ENCODE results near the gene TNC. TPM values are rescaled to one million over a fixed set of nuclear protein-coding genes. Genes with fewer than 3 reads are reported as not detected.

The TNC gene
- total and polyA plus RNA-seq, 2 donors (not counting 1 experiment from before 2014, with no cell fraction given) = not detected

DNA sequence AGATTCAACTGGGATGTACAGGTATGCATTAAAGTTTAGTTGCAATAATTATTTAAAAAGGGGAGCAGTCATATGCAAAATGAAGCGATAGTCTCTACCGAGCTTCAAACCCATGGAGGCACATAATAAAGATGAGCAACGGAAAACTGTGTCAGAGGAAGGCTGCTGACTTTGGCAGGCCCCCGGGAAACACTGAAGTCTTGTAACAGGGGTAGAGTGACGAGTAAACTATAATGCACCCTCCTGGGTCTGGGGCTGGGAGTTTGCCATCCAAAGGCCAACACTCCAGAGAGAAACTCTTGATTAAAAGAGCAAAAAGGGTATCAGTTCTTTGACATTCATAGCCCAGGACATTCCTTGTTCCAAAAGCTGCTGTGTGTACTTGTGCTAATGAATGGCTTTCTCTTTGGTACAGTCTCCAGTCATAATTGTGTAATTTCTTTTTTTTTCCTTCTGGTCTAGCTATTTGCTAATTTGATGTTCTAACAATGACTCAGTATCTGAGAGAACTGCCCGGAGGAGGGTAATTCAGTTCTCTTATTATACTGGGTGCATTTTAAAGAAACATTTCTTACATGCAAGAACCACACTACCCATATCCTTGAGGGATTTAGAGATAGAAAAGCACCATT is 59.2 kb downstream of the TNC start:
- Mint-ChIP-seq H3K27ac (no peak overlapping the region), H3K4me1 (no peaks in the 10 kb centered on the region), H3K27me3 (peaks cover 34% of the 10 kb centered on the region), H3K9me3 (ENCODE audit: insufficient read depth) (no peaks in the 10 kb centered on the region), H3K4me3 (no peak overlapping the region)
- intact Hi-C loops (cut with micrococcal nuclease) = no loop called here
- 94% methylated on average over 3 of the region's 6 CpGs for WGBS (ENCODE audit: insufficient coverage)
- Histone ChIP-seq H3K4me1 (ENCODE audit: control insufficient read depth in 2 of 2, insufficient read depth in 2 of 2, low read length in 2 of 2) (no peaks in the 10 kb centered on the region), H2AFZ (ENCODE audit: insufficient read depth, low read depth, low read length, poor library complexity, severe bottlenecking) (no peak overlapping the region), H3K4me2 (replicated peaks; ENCODE audit: low read depth, low read length, poor library complexity, severe bottlenecking) (no peak overlapping the region), H3K4me3 (ENCODE audit: control extremely low read depth in 1 of 5, extremely low read depth in 1 of 5, insufficient read depth in 1 of 5, low read depth in 2 of 5, low read length in 4 of 5) (no peak overlapping the region), H3K27ac (ENCODE audit: low read length in 2 of 2) (no peak overlapping the region), H3K9ac (ENCODE audit: low read length) (no peak overlapping the region), H4K20me1 (ENCODE audit: control insufficient read depth, insufficient read depth, low read length, poor library complexity, severe bottlenecking) (no peaks in the 10 kb centered on the region), H3K79me2 (ENCODE audit: control insufficient read depth, insufficient read depth, low read length) (no peaks in the 10 kb centered on the region), H3K9me3 (ENCODE audit: control extremely low read depth in 1 of 3, control insufficient read depth in 2 of 3, insufficient read depth in 1 of 3, low read length in 2 of 3) (no peaks in the 10 kb centered on the region), H3K36me3 (replicated peaks in 1 of 2; ENCODE audit: control extremely low read depth in 1 of 2, control insufficient read depth in 1 of 2, extremely low read depth in 1 of 2, insufficient read depth in 2 of 2, low read length in 1 of 2) (no peaks in the 10 kb centered on the region), H3K27me3 (replicated peaks in 1 of 4; ENCODE audit: control extremely low read depth in 1 of 4, control insufficient read depth in 3 of 4, insufficient read depth in 4 of 4, low read length in 3 of 4) (peaks cover 0 to 18% (median 5%) of the 10 kb centered on the region in 4 experiments)
- ChIA-PET CTCF (no interaction called here), POLR2A (no interaction called here)
- TF ChIP-seq, protein P1, sequence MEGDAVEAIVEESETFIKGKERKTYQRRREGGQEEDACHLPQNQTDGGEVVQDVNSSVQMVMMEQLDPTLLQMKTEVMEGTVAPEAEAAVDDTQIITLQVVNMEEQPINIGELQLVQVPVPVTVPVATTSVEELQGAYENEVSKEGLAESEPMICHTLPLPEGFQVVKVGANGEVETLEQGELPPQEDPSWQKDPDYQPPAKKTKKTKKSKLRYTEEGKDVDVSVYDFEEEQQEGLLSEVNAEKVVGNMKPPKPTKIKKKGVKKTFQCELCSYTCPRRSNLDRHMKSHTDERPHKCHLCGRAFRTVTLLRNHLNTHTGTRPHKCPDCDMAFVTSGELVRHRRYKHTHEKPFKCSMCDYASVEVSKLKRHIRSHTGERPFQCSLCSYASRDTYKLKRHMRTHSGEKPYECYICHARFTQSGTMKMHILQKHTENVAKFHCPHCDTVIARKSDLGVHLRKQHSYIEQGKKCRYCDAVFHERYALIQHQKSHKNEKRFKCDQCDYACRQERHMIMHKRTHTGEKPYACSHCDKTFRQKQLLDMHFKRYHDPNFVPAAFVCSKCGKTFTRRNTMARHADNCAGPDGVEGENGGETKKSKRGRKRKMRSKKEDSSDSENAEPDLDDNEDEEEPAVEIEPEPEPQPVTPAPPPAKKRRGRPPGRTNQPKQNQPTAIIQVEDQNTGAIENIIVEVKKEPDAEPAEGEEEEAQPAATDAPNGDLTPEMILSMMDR (IDR thresholded peaks at IDR 0.05) = no peak
- no peak for TF ChIP-seq EZH2 (IDR thresholded peaks at IDR 0.05; ENCODE audit: borderline replicate concordance, insufficient read depth, low read depth, low read length, poor library complexity, severe bottlenecking)
- ATAC-seq (ENCODE audit: low read depth) (no peak), DNase-seq (no peak)

DNA sequence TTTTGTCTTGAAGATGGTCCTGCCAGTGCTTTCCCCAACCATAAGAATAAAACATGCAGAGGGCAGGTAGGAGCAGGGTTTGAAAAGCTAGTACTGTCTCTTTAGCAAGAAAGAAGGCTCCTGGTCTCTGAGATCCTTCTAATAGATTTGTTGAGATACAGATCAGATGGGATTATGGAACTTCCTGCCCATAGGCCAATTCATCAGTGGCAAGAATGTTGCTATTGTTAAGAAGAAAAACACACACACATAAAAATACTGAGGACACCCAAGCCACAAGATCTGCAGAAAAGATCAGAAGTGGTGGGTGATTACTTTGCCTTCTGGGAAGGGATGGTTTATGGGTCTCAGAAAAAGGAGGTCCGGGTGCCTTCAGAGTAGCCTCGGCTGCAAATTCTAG is 59.8 kb downstream of the TNC start:
- 85% methylated on average over 2 of the region's 2 CpGs for WGBS (ENCODE audit: insufficient coverage)
- no peaks in the 10 kb centered on the region for H4K20me1 ChIP-seq (ENCODE audit: control insufficient read depth, insufficient read depth, low read length, poor library complexity, severe bottlenecking)
- peaks cover 0 to 18% (median 5%) of the 10 kb centered on the region in 4 experiments for H3K27me3 ChIP-seq (replicated peaks in 1 of 4; ENCODE audit: control extremely low read depth in 1 of 4, control insufficient read depth in 3 of 4, insufficient read depth in 4 of 4, low read length in 3 of 4)
- no peak overlapping the region for H3K4me3 ChIP-seq (ENCODE audit: control extremely low read depth in 1 of 5, extremely low read depth in 1 of 5, insufficient read depth in 1 of 5, low read depth in 2 of 5, low read length in 4 of 5)
- H3K9me3 ChIP-seq (ENCODE audit: control extremely low read depth in 1 of 3, control insufficient read depth in 2 of 3, insufficient read depth in 1 of 3, low read length in 2 of 3) = no peaks in the 10 kb centered on the region
- no peaks in the 10 kb centered on the region for H3K36me3 ChIP-seq (replicated peaks in 1 of 2; ENCODE audit: control extremely low read depth in 1 of 2, control insufficient read depth in 1 of 2, extremely low read depth in 1 of 2, insufficient read depth in 2 of 2, low read length in 1 of 2)
- no peaks in the 10 kb centered on the region for H3K4me1 ChIP-seq (ENCODE audit: control insufficient read depth in 2 of 2, insufficient read depth in 2 of 2, low read length in 2 of 2)
- CTCF ChIA-PET = no interaction called here
- H3K9me3 Mint-ChIP-seq (ENCODE audit: insufficient read depth) = no peaks in the 10 kb centered on the region
- H3K27me3 Mint-ChIP-seq = peaks cover 33% of the 10 kb centered on the region
- no peak overlapping the region for H3K4me3 Mint-ChIP-seq
- DNase-seq = no peak
- intact Hi-C loops (cut with micrococcal nuclease) = no loop called here
- no peak for TF ChIP-seq EZH2 (IDR thresholded peaks at IDR 0.05; ENCODE audit: borderline replicate concordance, insufficient read depth, low read depth, low read length, poor library complexity, severe bottlenecking)
- H3K27ac ChIP-seq (ENCODE audit: low read length in 2 of 2) = no peak overlapping the region
- H2AFZ ChIP-seq (ENCODE audit: insufficient read depth, low read depth, low read length, poor library complexity, severe bottlenecking) = no peak overlapping the region
- H3K4me1 Mint-ChIP-seq = no peaks in the 10 kb centered on the region
- no peak for ATAC-seq (ENCODE audit: low read depth)
- no peaks in the 10 kb centered on the region for H3K79me2 ChIP-seq (ENCODE audit: control insufficient read depth, insufficient read depth, low read length)
- POLR2A ChIA-PET = no interaction called here
- H3K27ac Mint-ChIP-seq = no peak overlapping the region
- no peak overlapping the region for H3K4me2 ChIP-seq (replicated peaks; ENCODE audit: low read depth, low read length, poor library complexity, severe bottlenecking)
- H3K9ac ChIP-seq (ENCODE audit: low read length) = no peak overlapping the region

All from B cell (primary cell).